GM12873 (cell line): ENCODE data around the gene TUNAR.

Source experiments
- CTCF ChIP-seq: IDR thresholded peaks from 2 replicates; pipeline ENCODE4 v1.5.1; 2012; ENCODE audit warnings: low read depth, mild to moderate bottlenecking, moderate library complexity, low read length, control low read depth; ENCODE audit not compliant: insufficient read depth; ENCODE audit errors: missing control alignments

Gene TUNAR

GRCh38 chr14:95911456-95911855, 34.8 kb downstream of the TUNAR start:
- no peak for TF ChIP-seq CTCF

GRCh38 chr14:95915330-95915729, 38.7 kb downstream of the TUNAR start:
- TF ChIP-seq CTCF, result no peak

GRCh38 chr14:95918466-95918865, 41.8 kb downstream of the TUNAR start:
- TF ChIP-seq CTCF, result no peak

- TF ChIP-seq CTCF, result no peak
Observed at GRCh38 chr14:95920769-95921438, 44.3 kb downstream of the TUNAR start.

GRCh38 chr14:95922080-95922479, 45.4 kb downstream of the TUNAR start:
- TF ChIP-seq CTCF, result no peak

GRCh38 chr14:95928751-95929150, 52.1 kb downstream of the TUNAR start:
- TF ChIP-seq CTCF, result no peak

GRCh38 chr14:95931384-95931783, 54.8 kb downstream of the TUNAR start:
- TF ChIP-seq CTCF, result no peak
